Measurements from ENCODE around the gene NUMA1.

DNA sequence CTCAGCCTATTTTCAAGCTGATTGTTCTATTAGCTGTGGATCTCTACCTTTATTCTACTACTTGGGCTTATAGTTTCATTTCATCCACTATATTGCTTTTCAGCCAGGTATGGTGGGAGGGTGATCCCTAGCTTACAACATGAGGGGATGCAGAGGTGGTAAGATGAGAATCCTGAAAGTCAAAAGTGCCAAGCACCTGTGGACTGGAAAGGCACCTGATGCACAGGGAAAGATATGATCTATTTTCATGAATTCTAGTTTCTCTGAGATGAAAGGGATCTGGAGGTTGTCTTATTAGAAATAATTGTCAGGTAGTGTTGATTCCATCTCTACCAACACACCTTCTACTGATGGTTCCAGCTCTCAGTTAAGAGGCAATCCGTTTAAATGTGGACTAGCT is 103.3 kb downstream of the NUMA1 start:
- TF ChIP-seq POLR2AphosphoS5 (IDR thresholded peaks at IDR 0.05), result no peak
- TF ChIP-seq, protein P1, sequence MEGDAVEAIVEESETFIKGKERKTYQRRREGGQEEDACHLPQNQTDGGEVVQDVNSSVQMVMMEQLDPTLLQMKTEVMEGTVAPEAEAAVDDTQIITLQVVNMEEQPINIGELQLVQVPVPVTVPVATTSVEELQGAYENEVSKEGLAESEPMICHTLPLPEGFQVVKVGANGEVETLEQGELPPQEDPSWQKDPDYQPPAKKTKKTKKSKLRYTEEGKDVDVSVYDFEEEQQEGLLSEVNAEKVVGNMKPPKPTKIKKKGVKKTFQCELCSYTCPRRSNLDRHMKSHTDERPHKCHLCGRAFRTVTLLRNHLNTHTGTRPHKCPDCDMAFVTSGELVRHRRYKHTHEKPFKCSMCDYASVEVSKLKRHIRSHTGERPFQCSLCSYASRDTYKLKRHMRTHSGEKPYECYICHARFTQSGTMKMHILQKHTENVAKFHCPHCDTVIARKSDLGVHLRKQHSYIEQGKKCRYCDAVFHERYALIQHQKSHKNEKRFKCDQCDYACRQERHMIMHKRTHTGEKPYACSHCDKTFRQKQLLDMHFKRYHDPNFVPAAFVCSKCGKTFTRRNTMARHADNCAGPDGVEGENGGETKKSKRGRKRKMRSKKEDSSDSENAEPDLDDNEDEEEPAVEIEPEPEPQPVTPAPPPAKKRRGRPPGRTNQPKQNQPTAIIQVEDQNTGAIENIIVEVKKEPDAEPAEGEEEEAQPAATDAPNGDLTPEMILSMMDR (IDR thresholded peaks at IDR 0.05; ENCODE audit: poor library complexity, severe bottlenecking), result no peak
